ENCODE results near the gene TMIGD2. TPM values are rescaled to one million over a fixed set of nuclear protein-coding genes. Genes with fewer than 3 reads are reported as not detected.
"Not testable (repeated sequence)": the region's sequence is repeated elsewhere in the genome, so short reads cannot be mapped to it uniquely, and the experiment has no call there.

The TMIGD2 gene
- polyA plus RNA-seq, 1 donor from 2014 or later: not detected

DNA sequence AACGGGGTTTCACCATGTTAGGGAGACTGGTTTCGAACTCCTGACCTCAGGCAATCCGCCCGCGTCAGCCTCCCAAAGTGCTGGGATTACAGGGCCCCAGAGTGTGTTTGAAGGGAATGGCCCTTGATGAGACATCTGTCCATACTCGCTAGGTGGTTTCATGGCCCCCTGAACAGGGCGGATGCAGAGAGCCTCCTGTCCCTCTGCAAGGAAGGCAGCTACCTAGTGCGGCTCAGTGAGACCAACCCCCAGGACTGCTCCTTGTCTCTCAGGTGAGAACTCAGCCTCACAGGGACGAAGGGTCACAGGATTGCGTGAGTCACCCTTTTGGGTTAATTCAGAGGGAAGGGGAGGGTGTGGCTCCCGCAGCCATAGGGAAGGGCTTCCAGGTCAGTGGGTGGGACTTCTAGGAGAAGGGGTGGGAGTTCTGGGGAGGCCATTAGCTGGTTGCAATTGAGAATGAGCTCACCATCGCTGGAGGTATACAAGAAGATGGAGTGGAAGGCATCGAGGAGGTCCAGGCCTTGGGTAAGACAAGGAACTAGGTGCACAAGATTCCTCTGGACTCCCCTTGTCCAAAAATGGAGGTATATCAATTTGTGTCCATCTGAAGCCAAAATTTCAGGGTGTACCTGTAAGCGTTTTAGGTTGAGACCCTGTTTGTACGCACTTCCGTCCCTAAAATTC lies 14.0 kb downstream of the TMIGD2 start:
- Histone ChIP-seq H2AFZ (ENCODE audit: low read depth, low read length) (no peak overlapping the region), H3F3A (ENCODE audit: insufficient read depth, low read length, poor library complexity, severe bottlenecking) (no peaks in the 10 kb centered on the region), H3K36me3 (ENCODE audit: insufficient read depth, low read length) (no peaks in the 10 kb centered on the region), H3K4me2 (ENCODE audit: low read length) (no peak overlapping the region), H3K79me2 (replicated peaks; ENCODE audit: insufficient read depth, low read length) (no peaks in the 10 kb centered on the region), H3K9me2 (ENCODE audit: insufficient read depth, low read length) (no peaks in the 10 kb centered on the region), H3K4me3 (ENCODE audit: low read length) (no peak overlapping the region), H4K20me1 (ENCODE audit: insufficient read depth) (no peaks in the 10 kb centered on the region), H3K27me3 (ENCODE audit: insufficient read depth, low read depth, low read length) (no peaks in the 10 kb centered on the region), H3K9me3 (ENCODE audit: low read length) (no peaks in the 10 kb centered on the region), H3K27ac (ENCODE audit: low read length) (no peak overlapping the region), H3K9ac (ENCODE audit: low read length) (no peak overlapping the region)
- no peak for TF ChIP-seq EZH2 (IDR thresholded peaks at IDR 0.05; ENCODE audit: borderline replicate concordance, insufficient read depth, low read length, poor library complexity, severe bottlenecking)
- TF ChIP-seq, protein P1, sequence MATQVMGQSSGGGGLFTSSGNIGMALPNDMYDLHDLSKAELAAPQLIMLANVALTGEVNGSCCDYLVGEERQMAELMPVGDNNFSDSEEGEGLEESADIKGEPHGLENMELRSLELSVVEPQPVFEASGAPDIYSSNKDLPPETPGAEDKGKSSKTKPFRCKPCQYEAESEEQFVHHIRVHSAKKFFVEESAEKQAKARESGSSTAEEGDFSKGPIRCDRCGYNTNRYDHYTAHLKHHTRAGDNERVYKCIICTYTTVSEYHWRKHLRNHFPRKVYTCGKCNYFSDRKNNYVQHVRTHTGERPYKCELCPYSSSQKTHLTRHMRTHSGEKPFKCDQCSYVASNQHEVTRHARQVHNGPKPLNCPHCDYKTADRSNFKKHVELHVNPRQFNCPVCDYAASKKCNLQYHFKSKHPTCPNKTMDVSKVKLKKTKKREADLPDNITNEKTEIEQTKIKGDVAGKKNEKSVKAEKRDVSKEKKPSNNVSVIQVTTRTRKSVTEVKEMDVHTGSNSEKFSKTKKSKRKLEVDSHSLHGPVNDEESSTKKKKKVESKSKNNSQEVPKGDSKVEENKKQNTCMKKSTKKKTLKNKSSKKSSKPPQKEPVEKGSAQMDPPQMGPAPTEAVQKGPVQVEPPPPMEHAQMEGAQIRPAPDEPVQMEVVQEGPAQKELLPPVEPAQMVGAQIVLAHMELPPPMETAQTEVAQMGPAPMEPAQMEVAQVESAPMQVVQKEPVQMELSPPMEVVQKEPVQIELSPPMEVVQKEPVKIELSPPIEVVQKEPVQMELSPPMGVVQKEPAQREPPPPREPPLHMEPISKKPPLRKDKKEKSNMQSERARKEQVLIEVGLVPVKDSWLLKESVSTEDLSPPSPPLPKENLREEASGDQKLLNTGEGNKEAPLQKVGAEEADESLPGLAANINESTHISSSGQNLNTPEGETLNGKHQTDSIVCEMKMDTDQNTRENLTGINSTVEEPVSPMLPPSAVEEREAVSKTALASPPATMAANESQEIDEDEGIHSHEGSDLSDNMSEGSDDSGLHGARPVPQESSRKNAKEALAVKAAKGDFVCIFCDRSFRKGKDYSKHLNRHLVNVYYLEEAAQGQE (IDR thresholded peaks at IDR 0.05; ENCODE audit: borderline replicate concordance): no peak
- no peak for TF ChIP-seq MXI1 (conservative IDR thresholded peaks at IDR 0.05; ENCODE audit: poor library complexity, severe bottlenecking)
- no peak for TF ChIP-seq SMC3 (conservative IDR thresholded peaks at IDR 0.05; ENCODE audit: poor library complexity)
- TF ChIP-seq EP300 (conservative IDR thresholded peaks at IDR 0.05; ENCODE audit: poor library complexity, severe bottlenecking): no peak
- TF ChIP-seq TAF1 (IDR thresholded peaks at IDR 0.05; ENCODE audit: low read depth): no peak
- no peak for TF ChIP-seq RAD21 (conservative IDR thresholded peaks at IDR 0.05)
- TF ChIP-seq POLR2AphosphoS5 (IDR thresholded peaks at IDR 0.05): no peak
- TF ChIP-seq, protein P2, sequence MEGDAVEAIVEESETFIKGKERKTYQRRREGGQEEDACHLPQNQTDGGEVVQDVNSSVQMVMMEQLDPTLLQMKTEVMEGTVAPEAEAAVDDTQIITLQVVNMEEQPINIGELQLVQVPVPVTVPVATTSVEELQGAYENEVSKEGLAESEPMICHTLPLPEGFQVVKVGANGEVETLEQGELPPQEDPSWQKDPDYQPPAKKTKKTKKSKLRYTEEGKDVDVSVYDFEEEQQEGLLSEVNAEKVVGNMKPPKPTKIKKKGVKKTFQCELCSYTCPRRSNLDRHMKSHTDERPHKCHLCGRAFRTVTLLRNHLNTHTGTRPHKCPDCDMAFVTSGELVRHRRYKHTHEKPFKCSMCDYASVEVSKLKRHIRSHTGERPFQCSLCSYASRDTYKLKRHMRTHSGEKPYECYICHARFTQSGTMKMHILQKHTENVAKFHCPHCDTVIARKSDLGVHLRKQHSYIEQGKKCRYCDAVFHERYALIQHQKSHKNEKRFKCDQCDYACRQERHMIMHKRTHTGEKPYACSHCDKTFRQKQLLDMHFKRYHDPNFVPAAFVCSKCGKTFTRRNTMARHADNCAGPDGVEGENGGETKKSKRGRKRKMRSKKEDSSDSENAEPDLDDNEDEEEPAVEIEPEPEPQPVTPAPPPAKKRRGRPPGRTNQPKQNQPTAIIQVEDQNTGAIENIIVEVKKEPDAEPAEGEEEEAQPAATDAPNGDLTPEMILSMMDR (IDR thresholded peaks at IDR 0.05; ENCODE audit: poor library complexity, severe bottlenecking): no peak

DNA sequence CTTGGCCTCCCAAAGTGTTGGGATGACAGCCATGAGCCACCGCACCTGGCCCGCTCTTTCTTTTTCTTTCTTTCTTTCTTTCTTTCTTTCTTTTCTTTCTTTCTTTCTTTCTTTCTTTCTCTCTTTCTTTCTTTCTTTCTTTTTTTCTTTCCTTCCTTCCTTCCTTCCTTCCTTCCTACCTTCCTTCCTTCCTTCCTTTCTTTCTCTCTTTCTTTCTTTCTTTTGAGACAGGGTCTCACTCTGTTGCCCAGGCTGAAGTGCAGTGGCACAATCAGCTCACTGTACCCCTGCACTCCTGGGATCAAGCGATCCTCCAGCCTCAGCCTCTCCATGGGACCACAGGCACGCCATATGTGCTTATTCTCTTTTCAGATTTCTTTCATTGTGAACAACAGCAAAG lies 16.0 kb downstream of the TMIGD2 start:
- not testable (repeated sequence) for H3F3A ChIP-seq (ENCODE audit: insufficient read depth, low read length, poor library complexity, severe bottlenecking); H3K9me2 ChIP-seq (ENCODE audit: insufficient read depth, low read length); H3K79me2 ChIP-seq (replicated peaks; ENCODE audit: insufficient read depth, low read length); H3K36me3 ChIP-seq (ENCODE audit: insufficient read depth, low read length); H3K9me3 ChIP-seq (ENCODE audit: low read length); H3K4me2 ChIP-seq (ENCODE audit: low read length); H3K4me3 ChIP-seq (ENCODE audit: low read length); H3K27me3 ChIP-seq (ENCODE audit: insufficient read depth, low read depth, low read length); H2AFZ ChIP-seq (ENCODE audit: low read depth, low read length); H3K9ac ChIP-seq (ENCODE audit: low read length); H3K27ac ChIP-seq (ENCODE audit: low read length); H4K20me1 ChIP-seq (ENCODE audit: insufficient read depth)
